ENCODE results near the gene HAPLN2.
A peak's percentile ranks its signal among the peaks of the same experiment; 100 is the strongest.
"Not testable (repeated sequence)": the region's sequence is repeated elsewhere in the genome, so short reads cannot be mapped to it uniquely, and the experiment has no call there.

The HAPLN2 gene

DNA sequence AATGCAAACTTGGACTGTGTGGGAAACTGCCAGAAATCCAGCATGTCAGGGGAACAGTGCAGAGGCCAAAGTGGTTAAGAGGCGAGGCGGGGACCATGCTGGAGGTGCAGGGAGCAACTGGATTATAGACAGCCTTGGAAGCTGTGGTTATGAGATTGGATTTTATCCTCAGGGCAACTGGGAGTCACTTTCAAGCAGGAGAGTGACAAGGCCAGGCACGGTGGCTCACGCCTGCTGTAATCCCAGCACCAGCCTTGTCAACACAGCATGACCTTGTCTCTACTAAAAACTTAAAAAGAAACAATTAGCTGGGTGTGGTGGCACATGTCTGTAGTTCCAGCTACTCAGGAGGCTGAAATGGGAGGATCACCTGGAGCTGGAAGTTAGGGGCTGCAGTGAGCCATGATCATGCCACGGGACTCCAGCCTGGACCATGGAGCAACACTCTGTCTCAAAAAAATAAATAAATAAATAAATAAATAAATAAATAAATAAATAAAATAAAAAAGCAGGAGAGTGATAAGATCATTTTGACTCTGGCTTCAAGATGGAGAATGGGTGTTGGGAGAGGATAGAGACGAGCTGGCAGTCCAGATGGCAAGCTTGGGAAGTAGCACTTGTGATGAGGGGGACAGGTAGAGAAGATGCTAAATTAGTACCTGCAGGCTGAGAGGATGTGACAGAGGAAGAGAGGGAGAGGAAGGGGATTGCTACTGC is 3.5 kb downstream of the HAPLN2 start:
- no peak for DNase-seq (ENCODE audit: low read depth)

DNA sequence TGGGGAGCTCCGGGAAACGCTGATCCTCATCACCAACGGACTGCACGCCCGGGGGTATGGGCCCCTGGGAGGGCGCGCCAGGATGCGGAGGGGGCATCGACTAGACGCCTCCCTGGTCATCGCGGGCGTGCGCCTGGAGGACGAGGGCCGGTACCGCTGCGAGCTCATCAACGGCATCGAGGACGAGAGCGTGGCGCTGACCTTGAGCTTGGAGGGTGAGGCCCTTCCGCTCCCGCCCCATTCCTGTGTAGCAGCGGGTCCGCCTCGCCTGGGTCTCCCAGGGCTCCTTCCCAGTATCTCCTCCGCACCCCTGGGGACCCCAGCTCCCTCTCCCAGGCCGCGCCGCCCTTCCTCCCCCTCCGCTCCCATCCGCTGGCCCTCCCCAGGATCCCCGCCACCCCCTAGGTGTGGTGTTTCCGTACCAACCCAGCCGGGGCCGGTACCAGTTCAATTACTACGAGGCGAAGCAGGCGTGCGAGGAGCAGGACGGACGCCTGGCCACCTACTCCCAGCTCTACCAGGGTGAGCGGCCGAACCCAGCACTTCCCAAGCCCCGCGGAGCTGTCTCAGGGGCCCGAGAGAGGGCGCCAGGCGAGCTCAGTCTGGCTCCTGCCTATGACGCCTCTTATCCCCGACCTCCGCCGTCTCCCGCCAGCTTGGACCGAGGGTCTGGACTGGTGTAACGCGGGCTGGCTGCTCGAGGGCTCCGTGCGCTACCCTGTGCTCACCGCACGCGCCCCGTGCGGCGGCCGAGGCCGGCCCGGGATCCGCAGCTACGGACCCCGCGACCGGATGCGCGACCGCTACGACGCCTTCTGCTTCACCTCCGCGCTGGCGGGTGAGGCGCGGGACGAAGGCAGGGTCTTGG is 5.0 kb downstream of the HAPLN2 start:
- DNase-seq (ENCODE audit: low read depth), result no peak

- no peak for DNase-seq (ENCODE audit: low read depth)
Observed at GRCh38 chr1:156624814-156625435, 5.7 kb downstream of the HAPLN2 start.

GRCh38 chr1:156625436-156626078 is 6.3 kb downstream of the HAPLN2 start:
- no peak for DNase-seq (ENCODE audit: low read depth)

GRCh38 chr1:156626079-156626438 is 6.8 kb downstream of the HAPLN2 start:
- no peak for DNase-seq (ENCODE audit: low read depth)

DNA sequence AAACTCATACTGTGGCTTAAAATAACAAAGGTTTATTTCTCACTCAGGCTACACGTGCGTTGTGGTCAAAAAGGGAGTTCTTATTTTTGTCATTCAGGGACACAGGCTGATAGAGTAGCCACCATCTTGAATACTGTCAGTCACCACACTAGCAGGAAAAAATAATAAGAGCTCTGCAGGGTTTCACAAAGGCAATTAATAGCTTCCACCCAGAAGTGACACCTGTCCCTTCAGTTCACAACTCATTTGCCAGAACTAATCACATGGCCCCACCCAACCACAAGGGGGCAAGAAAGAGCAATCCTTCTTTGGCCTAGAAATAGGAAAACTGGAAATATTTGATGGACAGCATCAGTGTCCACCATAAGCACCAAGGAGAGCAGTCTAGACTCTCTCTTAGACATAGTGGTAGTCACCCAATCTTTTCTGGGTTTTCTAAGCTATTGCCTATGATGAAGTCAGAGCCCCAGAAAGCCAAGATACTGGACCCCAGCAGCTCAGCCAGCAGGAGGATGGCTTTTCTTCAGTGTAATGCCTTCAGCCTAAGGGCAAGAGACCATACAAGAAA is 8.2 kb downstream of the HAPLN2 start:
- peak; percentile 19 for DNase-seq (ENCODE audit: low read depth)

- DNase-seq (ENCODE audit: low read depth), result no peak
Observed at GRCh38 chr1:156629823-156630449, 10.7 kb downstream of the HAPLN2 start.

DNA sequence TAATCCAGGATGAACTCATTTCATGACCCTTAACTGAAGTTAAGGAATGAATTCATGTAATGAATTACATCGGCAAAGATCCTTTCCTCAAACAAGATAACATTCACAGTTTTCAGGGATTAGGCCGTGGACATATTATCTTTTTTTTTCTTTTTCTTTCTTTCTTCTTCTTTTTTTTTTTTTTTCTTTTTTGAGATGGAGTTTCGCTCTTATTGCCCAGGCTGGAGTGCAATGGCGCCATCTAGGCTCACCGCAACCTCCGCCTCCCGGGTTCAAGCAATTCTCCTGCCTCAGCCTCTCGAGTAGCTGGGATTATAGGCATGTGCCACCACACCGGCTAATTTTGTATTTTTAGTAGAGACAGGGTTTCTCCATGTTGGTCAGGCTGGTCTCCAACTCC is 11.9 kb downstream of the HAPLN2 start:
- not testable (repeated sequence) for DNase-seq (ENCODE audit: low read depth)

GRCh38 chr1:156632355-156632754 is 13.1 kb downstream of the HAPLN2 start:
- no peak for DNase-seq (ENCODE audit: low read depth)

DNA sequence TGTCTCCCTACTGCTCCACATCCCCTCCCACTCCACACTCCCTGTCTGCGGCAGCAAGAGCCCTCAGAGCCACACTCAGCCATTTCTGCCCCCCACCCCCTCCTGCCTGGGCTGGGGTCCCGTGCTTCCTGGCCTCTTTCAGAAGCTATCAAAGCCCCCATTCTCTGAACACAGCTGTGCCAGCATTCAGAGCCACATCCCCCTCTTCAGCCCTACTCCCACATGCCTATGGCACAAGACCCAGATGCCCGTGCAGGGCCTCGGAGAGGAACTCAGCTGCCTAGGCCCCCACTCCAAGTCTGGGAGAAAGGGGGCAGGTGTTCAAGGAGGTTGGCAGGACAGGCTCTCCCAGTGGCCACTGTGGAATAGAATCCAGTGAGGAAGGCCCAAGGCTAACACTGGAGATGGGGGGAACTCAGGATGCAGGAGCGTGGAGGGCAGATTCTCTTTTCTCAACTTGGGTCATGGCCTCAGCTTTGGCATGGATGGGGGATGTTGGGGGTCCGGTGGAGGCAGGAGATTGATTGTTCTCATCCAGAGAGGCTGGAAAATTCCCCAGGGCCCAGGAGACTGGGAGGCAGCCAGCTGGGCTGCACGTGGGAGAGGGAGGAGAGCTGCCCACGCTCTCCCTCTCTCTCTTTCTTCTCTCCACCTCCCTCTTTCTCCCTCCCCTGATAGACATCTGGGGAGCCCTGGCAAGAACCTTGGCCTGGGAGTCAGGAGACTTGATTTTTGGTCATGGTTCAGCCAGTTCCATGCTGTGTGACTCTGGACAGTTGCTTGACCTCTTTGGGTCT is 19.2 kb downstream of the HAPLN2 start:
- no peak for DNase-seq (ENCODE audit: low read depth)

DNA sequence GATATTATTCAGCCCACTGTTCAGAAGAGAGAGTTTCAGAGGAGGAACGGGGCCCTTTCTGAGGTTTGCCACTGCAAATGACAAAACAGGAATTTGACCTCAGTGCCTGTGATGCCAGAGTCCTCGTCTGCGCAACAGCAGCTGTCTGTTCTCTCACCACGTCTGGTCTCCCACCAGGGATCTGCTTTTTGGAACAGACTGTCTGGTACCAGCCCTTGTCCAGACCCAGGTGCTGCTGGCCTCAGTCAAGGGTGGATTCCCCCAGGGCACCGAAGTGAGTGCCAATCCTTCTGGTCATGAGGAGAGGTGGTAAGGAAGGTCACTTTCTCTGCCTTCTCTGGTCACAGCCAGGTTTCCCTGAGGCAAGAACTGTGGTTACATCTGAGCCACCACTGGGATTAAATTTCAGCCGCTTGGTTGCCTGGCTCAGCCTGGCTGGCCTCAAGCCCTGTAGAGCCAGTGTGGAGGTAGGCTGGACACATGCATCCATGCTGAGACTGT is 20.4 kb downstream of the HAPLN2 start:
- DNase-seq (ENCODE audit: low read depth), result no peak

DNA sequence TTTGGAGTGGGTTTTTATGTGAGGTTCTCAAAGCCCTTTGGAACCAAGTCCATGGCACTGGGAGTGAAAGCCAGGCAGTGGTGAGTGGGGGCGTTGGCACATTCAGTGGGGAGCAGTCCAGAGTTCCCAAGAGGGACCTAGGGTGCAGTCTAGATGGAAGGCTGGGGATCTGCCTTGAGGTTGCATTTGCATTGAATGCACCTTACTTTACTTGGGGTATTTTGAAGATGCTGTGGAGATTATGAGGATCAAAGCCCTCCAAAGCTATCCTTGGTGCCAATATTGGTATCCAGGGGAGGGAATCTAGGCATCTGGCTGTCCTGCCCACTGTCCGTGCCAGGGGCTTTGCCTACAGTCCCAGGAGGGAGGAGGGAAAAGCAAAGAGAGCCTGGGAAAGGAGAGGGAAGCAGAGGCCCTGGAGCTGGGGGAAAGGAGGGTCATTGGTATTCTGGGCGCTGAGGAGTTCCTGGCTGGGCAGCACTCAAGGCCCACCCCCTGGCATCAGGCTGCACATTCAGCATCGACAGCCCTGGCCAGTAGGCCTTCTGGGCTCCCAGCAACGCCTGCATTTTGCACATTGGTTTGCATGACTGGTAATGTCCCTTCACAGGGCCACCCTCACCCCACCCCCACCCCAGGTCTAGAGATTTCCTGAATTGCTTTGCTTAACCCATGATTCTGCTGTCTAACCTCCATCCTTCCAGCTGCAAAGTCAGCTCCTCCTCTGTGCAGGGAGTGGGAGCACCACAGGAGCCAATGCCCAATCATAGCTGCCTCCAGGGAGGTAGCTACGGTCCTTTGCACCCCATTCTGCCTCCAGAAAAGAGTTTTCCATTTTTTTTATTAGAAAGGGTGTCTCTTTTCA is 21.9 kb downstream of the HAPLN2 start:
- DNase-seq (ENCODE audit: low read depth), result no peak

DNA sequence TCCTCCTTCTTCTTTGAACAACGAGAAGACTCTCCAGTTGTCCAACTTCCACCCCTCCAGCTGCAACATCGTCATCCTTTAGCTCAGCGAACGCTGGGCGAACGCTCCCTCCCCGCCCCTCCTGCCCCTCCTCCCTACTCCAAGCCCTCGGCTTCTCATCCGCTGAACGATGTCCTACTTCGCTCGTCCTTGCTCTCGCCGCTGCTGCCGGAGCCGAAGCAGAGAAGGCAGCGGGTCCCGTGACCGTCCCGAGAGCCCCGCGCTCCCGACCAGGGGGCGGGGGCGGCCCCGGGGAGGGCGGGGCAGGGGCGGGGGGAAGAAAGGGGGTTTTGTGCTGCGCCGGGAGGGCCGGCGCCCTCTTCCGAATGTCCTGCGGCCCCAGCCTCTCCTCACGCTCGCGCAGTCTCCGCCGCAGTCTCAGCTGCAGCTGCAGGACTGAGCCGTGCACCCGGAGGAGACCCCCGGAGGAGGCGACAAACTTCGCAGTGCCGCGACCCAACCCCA is 22.6 kb downstream of the HAPLN2 start, which contains the start of gene BCAN:
TSS of gene BCAN (plus strand) at position 357 of the 504 bp plus-strand sequence. CDS start 3,938 bp downstream, outside the sequence.
- no peak for DNase-seq (ENCODE audit: low read depth)

- no peak for DNase-seq (ENCODE audit: low read depth)
Observed at GRCh38 chr1:156642265-156643048, 23.2 kb downstream of the HAPLN2 start.

DNA sequence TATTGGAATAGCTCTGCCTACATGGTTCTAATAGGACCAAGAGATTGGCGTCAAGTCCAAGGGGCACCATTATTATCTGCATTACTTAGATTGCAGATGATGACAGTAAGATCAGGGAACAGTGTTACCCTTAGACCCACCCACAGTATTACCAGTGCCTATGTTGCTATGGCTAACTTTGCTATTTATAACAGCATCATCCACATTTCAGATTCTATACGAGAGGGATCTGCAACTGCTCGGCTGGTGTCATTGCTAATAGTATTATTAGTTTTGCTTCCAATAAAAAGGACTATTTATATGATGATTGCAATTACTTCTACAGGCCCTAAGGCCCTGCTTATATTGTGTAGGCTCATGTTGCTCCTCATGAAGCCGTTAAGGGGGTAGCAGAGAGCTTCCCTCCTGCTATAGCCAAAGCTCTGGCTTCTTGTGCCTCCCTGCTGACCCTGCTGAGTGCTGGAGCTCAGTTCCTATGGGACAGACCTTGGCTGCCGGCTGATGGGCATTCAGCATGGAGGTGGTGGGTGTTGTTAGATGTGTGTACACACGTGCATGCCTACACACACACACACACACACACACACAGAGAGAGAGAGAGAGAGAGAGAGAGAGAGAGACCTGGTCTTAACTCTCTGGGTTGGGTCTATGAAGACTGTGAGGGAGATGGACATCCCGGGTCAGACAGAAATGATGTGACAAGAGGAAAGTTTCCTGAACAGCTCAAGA is 24.0 kb downstream of the HAPLN2 start:
- no peak for DNase-seq (ENCODE audit: low read depth)

DNA sequence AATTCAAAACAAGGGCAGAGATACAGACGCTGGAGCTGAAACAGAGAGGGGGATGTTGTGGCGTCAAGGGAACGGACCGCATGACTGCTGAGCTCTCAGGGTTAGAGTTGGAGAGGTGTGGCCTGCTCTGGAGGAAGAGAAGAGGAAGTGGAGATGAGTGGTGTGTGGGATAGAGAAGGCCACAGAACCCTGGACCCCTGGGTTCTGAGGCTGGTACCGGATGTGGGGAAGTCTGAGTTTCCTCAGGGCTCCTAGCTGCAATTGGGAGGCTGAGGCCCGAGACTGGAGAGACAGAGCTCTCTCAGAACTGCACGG is 24.5 kb downstream of the HAPLN2 start:
- DNase-seq (ENCODE audit: low read depth), result no peak

DNA sequence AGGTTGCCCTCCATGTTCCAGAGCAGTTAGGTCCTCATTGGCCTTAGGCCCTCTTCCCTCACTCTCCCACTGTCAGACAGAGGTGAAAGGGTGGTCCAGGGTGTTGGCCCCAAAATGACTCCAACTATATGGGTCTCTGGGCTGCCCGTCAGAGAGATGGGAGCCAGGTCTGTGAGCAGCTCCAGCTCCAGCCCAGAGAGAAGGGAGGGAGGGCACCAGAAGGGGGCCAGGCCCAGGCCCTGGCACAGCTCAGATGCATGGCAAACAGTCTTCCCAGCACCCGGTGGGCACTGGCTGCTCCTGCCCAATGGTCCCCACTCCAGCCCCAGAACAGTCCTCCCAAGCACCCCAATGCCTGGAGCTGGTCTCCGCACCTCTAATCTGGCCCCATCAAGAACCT is 24.9 kb downstream of the HAPLN2 start:
- DNase-seq (ENCODE audit: low read depth), result no peak

DNA sequence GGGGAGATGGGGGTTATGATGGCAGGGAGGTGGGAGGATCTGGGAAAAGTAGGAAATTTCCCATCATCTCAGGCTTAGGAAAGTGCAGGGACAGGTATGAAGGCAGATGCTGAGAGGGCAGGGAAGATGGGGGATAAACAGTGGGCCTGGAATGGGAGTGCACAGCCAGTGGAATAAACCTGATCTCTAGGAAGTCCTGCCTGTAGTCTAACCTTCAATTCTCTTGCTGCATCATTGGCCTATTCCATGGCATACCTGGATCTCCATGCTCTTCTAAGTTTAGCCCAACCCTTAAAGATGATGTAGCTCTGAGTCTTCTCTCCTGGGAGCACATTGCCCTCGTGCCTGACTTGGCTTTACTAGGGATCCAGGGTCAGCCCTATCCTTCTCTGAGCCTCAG is 25.4 kb downstream of the HAPLN2 start:
- no peak for DNase-seq (ENCODE audit: low read depth)

All from fibroblast of gingiva (primary cell).